Measurements from ENCODE around the gene PLP2. TPM values are rescaled to one million over a fixed set of nuclear protein-coding genes. Genes with fewer than 3 reads are reported as not detected.
"Not testable (repeated sequence)": the region's sequence is repeated elsewhere in the genome, so short reads cannot be mapped to it uniquely, and the experiment has no call there.

Gene PLP2
- total and polyA plus RNA-seq, 2 of the 4 experiments (the other 2 are of a cell fraction): 22.6 to 156 TPM

DNA sequence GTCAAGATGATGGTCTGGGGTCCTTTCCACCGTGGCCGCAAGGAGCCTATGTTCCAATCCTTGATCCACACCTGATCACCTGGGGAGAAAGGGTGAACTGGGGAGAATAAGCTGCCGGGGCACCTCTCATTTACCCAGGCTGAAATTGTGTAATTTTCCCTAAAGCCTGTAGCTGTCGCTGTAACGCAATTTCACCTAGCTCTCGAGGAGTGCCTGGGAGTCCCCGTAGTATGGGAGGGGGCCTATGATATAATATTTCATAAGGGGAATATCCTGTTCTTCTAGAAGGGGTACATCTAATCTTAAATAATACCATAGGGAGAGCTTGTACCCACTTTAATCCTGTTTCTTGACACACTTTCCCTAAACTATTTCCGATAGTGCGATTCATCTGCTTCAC, 29.4 kb upstream of the PLP2 start:
- dilution Hi-C loops (cut with HindIII; ENCODE audit: low sequenced_read_pairs, unreplicated experiment); H4K20me1 ChIP-seq (ENCODE audit: insufficient read depth, low read length); H2BK20ac ChIP-seq (ENCODE audit: low read depth, low read length); H3K36me3 ChIP-seq (ENCODE audit: control insufficient read depth, insufficient read depth, low read length); H4K5ac ChIP-seq (ENCODE audit: low read depth, low read length); H3K27ac ChIP-seq (ENCODE audit: insufficient read depth, low read length); H3K27me3 ChIP-seq (ENCODE audit: control insufficient read depth, insufficient read depth, low read length); POLR2A ChIA-PET (ENCODE audit: unreplicated experiment); H2BK120ac ChIP-seq (ENCODE audit: low read depth, low read length); H3K14ac ChIP-seq (replicated peaks; ENCODE audit: low read depth, low read length); H3K4ac ChIP-seq (ENCODE audit: low read depth, low read length); H2BK5ac ChIP-seq (ENCODE audit: low read depth, low read length, poor library complexity, severe bottlenecking); H3K23ac ChIP-seq (ENCODE audit: low read depth, low read length); H2BK15ac ChIP-seq (ENCODE audit: low read depth, low read length); H3K4me1 ChIP-seq (ENCODE audit: control insufficient read depth, insufficient read depth, low read length); H2AK5ac ChIP-seq (ENCODE audit: low read depth, low read length); intact Hi-C loops (cut with micrococcal nuclease); DNase-seq; H3K56ac ChIP-seq (ENCODE audit: extremely low read depth, insufficient read depth, low read length); H2AFZ ChIP-seq (replicated peaks; ENCODE audit: low read length, poor library complexity); H3K4me2 ChIP-seq (ENCODE audit: low read depth, low read length); H2AK9ac ChIP-seq (replicated peaks; ENCODE audit: low read depth, low read length, poor library complexity); BruUV-seq (replicated peaks); H4K8ac ChIP-seq (ENCODE audit: low read depth in 2 of 2, low read length in 2 of 2); H3K79me1 ChIP-seq (ENCODE audit: low read depth in 1 of 2, low read length in 2 of 2); in situ Hi-C loops (cut with MboI; ENCODE audit: low sequenced_read_pairs); H3K18ac ChIP-seq (ENCODE audit: low read depth, low read length); H4K91ac ChIP-seq (ENCODE audit: insufficient read depth, low read depth, low read length); H3K9ac ChIP-seq (ENCODE audit: low read depth, low read length); H3K4me3 ChIP-seq (ENCODE audit: insufficient read depth, low read depth, low read length); ATAC-seq (ENCODE audit: low read depth); H3K9me1 ChIP-seq (ENCODE audit: insufficient read depth, low read length): not testable (repeated sequence)
- CTCF ChIA-PET: interaction anchor here (0.8 to 1.8 kb wide), 3 partner anchors 13 to 30 kb away, joined by 3 to 6 read pairs (median 3); no protein-coding TSS in a partner anchor
- peak; percentile 38 for TF ChIP-seq RAD21 (IDR thresholded peaks at IDR 0.05; ENCODE audit: low read length)
- TF ChIP-seq, protein P1, sequence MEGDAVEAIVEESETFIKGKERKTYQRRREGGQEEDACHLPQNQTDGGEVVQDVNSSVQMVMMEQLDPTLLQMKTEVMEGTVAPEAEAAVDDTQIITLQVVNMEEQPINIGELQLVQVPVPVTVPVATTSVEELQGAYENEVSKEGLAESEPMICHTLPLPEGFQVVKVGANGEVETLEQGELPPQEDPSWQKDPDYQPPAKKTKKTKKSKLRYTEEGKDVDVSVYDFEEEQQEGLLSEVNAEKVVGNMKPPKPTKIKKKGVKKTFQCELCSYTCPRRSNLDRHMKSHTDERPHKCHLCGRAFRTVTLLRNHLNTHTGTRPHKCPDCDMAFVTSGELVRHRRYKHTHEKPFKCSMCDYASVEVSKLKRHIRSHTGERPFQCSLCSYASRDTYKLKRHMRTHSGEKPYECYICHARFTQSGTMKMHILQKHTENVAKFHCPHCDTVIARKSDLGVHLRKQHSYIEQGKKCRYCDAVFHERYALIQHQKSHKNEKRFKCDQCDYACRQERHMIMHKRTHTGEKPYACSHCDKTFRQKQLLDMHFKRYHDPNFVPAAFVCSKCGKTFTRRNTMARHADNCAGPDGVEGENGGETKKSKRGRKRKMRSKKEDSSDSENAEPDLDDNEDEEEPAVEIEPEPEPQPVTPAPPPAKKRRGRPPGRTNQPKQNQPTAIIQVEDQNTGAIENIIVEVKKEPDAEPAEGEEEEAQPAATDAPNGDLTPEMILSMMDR (conservative IDR thresholded peaks at IDR 0.05; ENCODE audit: low read depth, low read length): peak; percentile 34
- peaks cover 16% of the 10 kb centered on the region for H3K9me3 ChIP-seq (ENCODE audit: control insufficient read depth, insufficient read depth, low read length)
- no CpG with 5 or more reads among the region's 9 CpGs for WGBS, 2 experiments (ENCODE audit: extremely low coverage in 2 of 2, insufficient read length in 1 of 2)

DNA sequence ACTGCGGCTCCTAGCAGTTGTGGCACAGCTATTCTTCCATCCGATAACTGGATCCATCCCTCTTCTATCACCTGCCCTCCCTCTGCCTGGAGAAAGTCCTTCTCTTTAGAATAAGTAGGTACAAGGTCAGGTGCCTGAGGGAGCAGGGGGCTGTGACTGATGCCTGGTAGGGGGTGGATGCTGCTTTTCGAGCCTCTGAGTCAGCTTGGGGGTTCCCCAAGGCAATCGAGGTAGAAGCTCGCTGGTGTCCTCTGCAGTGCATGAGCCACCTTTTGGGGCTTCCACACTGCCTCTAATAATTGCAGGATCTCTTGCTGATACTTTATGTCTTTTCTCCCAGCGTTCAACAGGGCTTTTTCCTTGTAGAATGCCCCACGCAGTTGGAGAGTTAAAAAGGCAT, 28.5 kb upstream of the PLP2 start:
- H4K20me1 ChIP-seq (ENCODE audit: insufficient read depth, low read length); POLR2A ChIA-PET (ENCODE audit: unreplicated experiment); H3K4me3 ChIP-seq (ENCODE audit: insufficient read depth, low read depth, low read length); H3K56ac ChIP-seq (ENCODE audit: extremely low read depth, insufficient read depth, low read length); H3K18ac ChIP-seq (ENCODE audit: low read depth, low read length); intact Hi-C loops (cut with micrococcal nuclease); in situ Hi-C loops (cut with MboI; ENCODE audit: low sequenced_read_pairs); H2BK15ac ChIP-seq (ENCODE audit: low read depth, low read length); H2AFZ ChIP-seq (replicated peaks; ENCODE audit: low read length, poor library complexity); H4K91ac ChIP-seq (ENCODE audit: insufficient read depth, low read depth, low read length); BruUV-seq (replicated peaks); H3K4me2 ChIP-seq (ENCODE audit: low read depth, low read length); H3K9me1 ChIP-seq (ENCODE audit: insufficient read depth, low read length); H3K27ac ChIP-seq (ENCODE audit: insufficient read depth, low read length); ATAC-seq (ENCODE audit: low read depth); dilution Hi-C loops (cut with HindIII; ENCODE audit: low sequenced_read_pairs, unreplicated experiment); H3K4ac ChIP-seq (ENCODE audit: low read depth, low read length); H3K36me3 ChIP-seq (ENCODE audit: control insufficient read depth, insufficient read depth, low read length); H2BK120ac ChIP-seq (ENCODE audit: low read depth, low read length); H3K27me3 ChIP-seq (ENCODE audit: control insufficient read depth, insufficient read depth, low read length); H3K23ac ChIP-seq (ENCODE audit: low read depth, low read length); H2BK5ac ChIP-seq (ENCODE audit: low read depth, low read length, poor library complexity, severe bottlenecking); H3K9ac ChIP-seq (ENCODE audit: low read depth, low read length); H4K8ac ChIP-seq (ENCODE audit: low read depth in 2 of 2, low read length in 2 of 2); DNase-seq; H3K14ac ChIP-seq (replicated peaks; ENCODE audit: low read depth, low read length); H3K4me1 ChIP-seq (ENCODE audit: control insufficient read depth, insufficient read depth, low read length); H3K79me1 ChIP-seq (ENCODE audit: low read depth in 1 of 2, low read length in 2 of 2); H2BK20ac ChIP-seq (ENCODE audit: low read depth, low read length); H2AK9ac ChIP-seq (replicated peaks; ENCODE audit: low read depth, low read length, poor library complexity); H2AK5ac ChIP-seq (ENCODE audit: low read depth, low read length); H4K5ac ChIP-seq (ENCODE audit: low read depth, low read length): not testable (repeated sequence)
- CTCF ChIA-PET: interaction anchor here (1.2 kb wide), 1 partner anchor 16 kb away, joined by 3 read pairs; no protein-coding TSS in a partner anchor
- peaks cover 16% of the 10 kb centered on the region for H3K9me3 ChIP-seq (ENCODE audit: control insufficient read depth, insufficient read depth, low read length)
- WGBS, 2 experiments (ENCODE audit: extremely low coverage in 2 of 2, insufficient read length in 1 of 2): no CpG with 5 or more reads among the region's 7 CpGs

Measured in IMR-90 (cell line).